SH-SY5Y (cell line): Measurements from ENCODE around the gene KLHL22.

ENCODE experiments used
- GATA2 ChIP-seq: IDR thresholded peaks from 2 replicates; pipeline ENCODE4 v1.6.1; 2011; ENCODE audit warnings: mild to moderate bottlenecking, low read depth, low read length
- GATA3 ChIP-seq: IDR thresholded peaks from 2 replicates; pipeline ENCODE4 v1.6.1; 2011; ENCODE audit warnings: low read depth, mild to moderate bottlenecking, low read length, moderate library complexity

DNA sequence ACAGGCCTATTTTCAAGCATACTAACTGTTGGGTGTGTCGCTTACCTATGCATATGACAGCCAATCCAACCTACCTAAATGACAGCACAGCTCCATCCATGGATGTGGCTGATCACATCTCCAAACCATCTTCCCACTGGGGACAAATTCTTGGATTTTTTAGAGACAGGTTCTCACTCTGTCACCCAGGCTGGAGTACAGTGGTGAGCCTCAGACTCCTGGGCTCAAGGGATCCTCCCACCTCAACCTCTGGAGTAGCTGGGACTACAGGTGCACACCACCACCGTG lies 76.0 kb downstream of the KLHL22 start:
- TF ChIP-seq GATA3, result no peak
- TF ChIP-seq GATA2, result no peak
